HEK293 (cell line): ENCODE data around the gene FLVCR1.

ENCODE experiments used
- TCF7L2 ChIP-seq: IDR thresholded peaks from 2 replicates; pipeline ENCODE4 v1.6.1; 2011; ENCODE audit warnings: low read depth, mild to moderate bottlenecking, inconsistent platforms, low read length, moderate library complexity, borderline replicate concordance
- YY1 ChIP-seq: fragments of 450-650 bp; formaldehyde crosslinking; IDR thresholded peaks from 2 replicates; pipeline ENCODE4 v1.5.1; 2018; ENCODE audit warnings: missing biosample characterization, missing genetic modification characterization
- ZNF558 ChIP-seq: fragments of 450-650 bp; formaldehyde crosslinking; IDR thresholded peaks from 2 replicates; pipeline ENCODE4 v1.5.1; 2016; ENCODE audit warnings: missing biosample characterization, missing genetic modification characterization
- TF ChIP-seq, protein P1 (sequence below): fragments of 450-650 bp; formaldehyde crosslinking; IDR thresholded peaks from 2 replicates; pipeline ENCODE4 v1.5.1; 2016; ENCODE audit warnings: missing biosample characterization, missing genetic modification characterization, borderline replicate concordance
- TF ChIP-seq, protein P2 (sequence below): fragments of 450-650 bp; formaldehyde crosslinking; IDR thresholded peaks from 2 replicates; pipeline ENCODE4 v1.5.1; 2016; ENCODE audit warnings: missing biosample characterization, missing genetic modification characterization

DNA sequence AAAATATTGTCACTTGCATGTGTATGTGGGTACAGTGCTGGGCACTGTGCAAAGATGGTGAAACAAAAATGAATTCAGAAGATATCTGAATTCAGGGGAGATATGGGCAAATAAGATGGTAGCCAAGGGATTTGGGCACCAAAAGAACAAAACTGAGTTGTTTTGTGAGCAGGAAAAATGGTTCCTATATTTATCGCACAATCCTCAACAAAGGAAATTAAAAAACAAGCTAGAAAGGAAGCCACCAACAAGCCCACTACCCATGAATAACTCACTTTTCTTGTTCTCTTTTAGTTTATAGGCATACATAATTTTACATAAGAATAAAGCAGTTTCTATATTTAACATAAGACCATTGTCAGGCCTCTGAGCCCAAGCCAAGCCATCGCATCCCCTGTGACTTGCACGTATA lies 51.6 kb downstream of the FLVCR1 start:
- TF ChIP-seq, protein P1, sequence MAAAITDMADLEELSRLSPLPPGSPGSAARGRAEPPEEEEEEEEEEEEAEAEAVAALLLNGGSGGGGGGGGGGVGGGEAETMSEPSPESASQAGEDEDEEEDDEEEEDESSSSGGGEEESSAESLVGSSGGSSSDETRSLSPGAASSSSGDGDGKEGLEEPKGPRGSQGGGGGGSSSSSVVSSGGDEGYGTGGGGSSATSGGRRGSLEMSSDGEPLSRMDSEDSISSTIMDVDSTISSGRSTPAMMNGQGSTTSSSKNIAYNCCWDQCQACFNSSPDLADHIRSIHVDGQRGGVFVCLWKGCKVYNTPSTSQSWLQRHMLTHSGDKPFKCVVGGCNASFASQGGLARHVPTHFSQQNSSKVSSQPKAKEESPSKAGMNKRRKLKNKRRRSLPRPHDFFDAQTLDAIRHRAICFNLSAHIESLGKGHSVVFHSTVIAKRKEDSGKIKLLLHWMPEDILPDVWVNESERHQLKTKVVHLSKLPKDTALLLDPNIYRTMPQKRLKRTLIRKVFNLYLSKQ (tag by site-specific recombination): no peak
- TF ChIP-seq ZNF558 (tag by site-specific recombination) (no peak), TCF7L2 (no peak), YY1 (tag by site-specific recombination) (no peak)
- TF ChIP-seq, protein P2, sequence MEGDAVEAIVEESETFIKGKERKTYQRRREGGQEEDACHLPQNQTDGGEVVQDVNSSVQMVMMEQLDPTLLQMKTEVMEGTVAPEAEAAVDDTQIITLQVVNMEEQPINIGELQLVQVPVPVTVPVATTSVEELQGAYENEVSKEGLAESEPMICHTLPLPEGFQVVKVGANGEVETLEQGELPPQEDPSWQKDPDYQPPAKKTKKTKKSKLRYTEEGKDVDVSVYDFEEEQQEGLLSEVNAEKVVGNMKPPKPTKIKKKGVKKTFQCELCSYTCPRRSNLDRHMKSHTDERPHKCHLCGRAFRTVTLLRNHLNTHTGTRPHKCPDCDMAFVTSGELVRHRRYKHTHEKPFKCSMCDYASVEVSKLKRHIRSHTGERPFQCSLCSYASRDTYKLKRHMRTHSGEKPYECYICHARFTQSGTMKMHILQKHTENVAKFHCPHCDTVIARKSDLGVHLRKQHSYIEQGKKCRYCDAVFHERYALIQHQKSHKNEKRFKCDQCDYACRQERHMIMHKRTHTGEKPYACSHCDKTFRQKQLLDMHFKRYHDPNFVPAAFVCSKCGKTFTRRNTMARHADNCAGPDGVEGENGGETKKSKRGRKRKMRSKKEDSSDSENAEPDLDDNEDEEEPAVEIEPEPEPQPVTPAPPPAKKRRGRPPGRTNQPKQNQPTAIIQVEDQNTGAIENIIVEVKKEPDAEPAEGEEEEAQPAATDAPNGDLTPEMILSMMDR: no peak
